Breast epithelium (tissue), 3 donors: ENCODE results near the gene SF3B5.

ENCODE experiments used
- CTCF ChIP-seq, 3 donors: fragments of 450-650 bp; IDR thresholded peaks; one replicate each; pipeline ENCODE4 v1.5.1; 2016 to 2017; ENCODE audit warnings: antibody characterized with exemption in 3 of 3, mild to moderate bottlenecking in 3 of 3, moderate library complexity in 3 of 3
- POLR2A ChIP-seq: fragments of 450-650 bp; IDR thresholded peaks from one replicate; pipeline ENCODE4 v1.6.1; 2016; ENCODE audit warnings: antibody characterized with exemption, mild to moderate bottlenecking, moderate library complexity
- POLR2AphosphoS5 ChIP-seq, 3 donors: sonication (generic); formaldehyde crosslinking; IDR thresholded peaks; one replicate each; pipeline ENCODE4 v1.6.1; 2017; ENCODE audit warnings: antibody characterized with exemption in 3 of 3

GRCh38 chr6:144138542-144138941 is 43.2 kb upstream of the SF3B5 start:
- no peak for TF ChIP-seq CTCF (IDR thresholded peaks at IDR 0.05)
- TF ChIP-seq POLR2AphosphoS5 (IDR thresholded peaks at IDR 0.05): no peak
- TF ChIP-seq POLR2A: no peak
